ENCODE data around the gene GDF15. TPM values are rescaled to one million over a fixed set of nuclear protein-coding genes. Genes with fewer than 3 reads are reported as not detected.
A peak's percentile ranks its signal among the peaks of the same experiment; 100 is the strongest.

The GDF15 gene
- polyA plus RNA-seq, 2 of the 4 experiments (the other 2 are of a cell fraction), result 56.9 to 78.5 TPM

DNA sequence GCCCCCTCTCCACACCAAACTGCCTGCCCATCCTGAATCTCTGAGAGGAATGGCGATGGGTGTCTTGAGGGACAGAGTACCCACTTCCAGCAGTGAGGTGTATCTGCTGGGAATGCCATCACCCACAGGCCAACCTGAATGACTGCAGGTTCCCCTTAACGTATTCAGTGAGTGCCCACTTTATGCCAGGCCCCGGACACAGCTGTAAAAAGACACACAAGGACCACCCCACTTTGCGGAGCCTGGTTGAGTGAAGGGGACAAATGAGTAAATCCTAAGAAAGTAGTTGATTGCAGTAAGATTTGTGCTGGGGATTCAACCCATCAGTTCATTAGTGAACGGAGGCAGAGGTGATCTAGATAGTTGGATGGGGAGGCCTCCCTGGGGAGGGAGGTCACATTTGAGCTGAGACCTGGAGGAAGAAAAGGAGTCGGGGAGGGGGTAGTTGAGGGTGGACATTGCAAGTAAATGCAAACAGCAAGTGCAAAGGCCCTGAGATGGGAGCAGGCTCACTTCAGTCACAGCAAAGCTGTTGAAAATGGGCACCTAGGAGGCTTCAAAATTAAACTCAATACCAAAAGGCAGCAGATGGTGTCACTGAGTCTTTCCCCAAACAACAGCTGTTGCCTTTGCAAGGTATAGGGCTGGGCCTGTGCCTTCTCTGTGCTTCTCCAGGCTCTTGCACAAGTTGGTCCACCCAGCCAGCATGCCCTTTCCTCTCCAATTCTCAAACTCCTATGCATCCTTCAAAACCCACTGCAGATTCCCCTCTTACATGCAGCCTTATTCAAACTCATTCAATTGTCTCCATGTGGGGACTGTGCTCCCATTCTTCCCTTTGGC is 4.3 kb downstream of the GDF15 start (continued):
- TF ChIP-seq, protein P1, sequence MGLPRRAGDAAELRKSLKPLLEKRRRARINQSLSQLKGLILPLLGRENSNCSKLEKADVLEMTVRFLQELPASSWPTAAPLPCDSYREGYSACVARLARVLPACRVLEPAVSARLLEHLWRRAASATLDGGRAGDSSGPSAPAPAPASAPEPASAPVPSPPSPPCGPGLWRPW (IDR thresholded peaks at IDR 0.05), result no peak
- TF ChIP-seq FOSB (CRISPR knock-in tag; IDR thresholded peaks at IDR 0.05) (peak; percentile 85; the same call in 1 of the 2 replicates), CBX8 (IDR thresholded peaks at IDR 0.05) (no peak), HOXB13 (CRISPR knock-in tag; IDR thresholded peaks at IDR 0.05; ENCODE audit: low read depth) (no peak), KDM5A (IDR thresholded peaks at IDR 0.05) (no peak), ZSCAN20 (CRISPR knock-in tag; IDR thresholded peaks at IDR 0.05) (no peak), CHD4 (IDR thresholded peaks at IDR 0.05; ENCODE audit: borderline replicate concordance) (no peak), EHMT2 (IDR thresholded peaks at IDR 0.05; ENCODE audit: low read depth) (no peak), RFX5 (IDR thresholded peaks at IDR 0.05) (no peak), KDM1A (IDR thresholded peaks at IDR 0.05; ENCODE audit: low read depth) (no peak), NPAS2 (CRISPR knock-in tag; IDR thresholded peaks at IDR 0.05; ENCODE audit: borderline replicate concordance) (no peak), TFCP2L1 (CRISPR knock-in tag; IDR thresholded peaks at IDR 0.05) (peak; percentile 83), CEBPB (IDR thresholded peaks at IDR 0.05) (no peak), POLR2A (IDR thresholded peaks at IDR 0.05; ENCODE audit: low read length) (no peak), CHD2 (IDR thresholded peaks at IDR 0.05; ENCODE audit: low read length, partially characterized antibody) (no peak), ZFP36 (IDR thresholded peaks at IDR 0.05; ENCODE audit: borderline replicate concordance, partially characterized antibody) (no peak), HEYL (CRISPR knock-in tag; IDR thresholded peaks at IDR 0.05) (0 out of 2 replicates have a peak, but pooled peaks have one; percentile 43), PBX3 (IDR thresholded peaks at IDR 0.05) (no peak), MYC (IDR thresholded peaks at IDR 0.05; ENCODE audit: borderline replicate concordance, low read length) (no peak)
- TF ChIP-seq, protein P2, sequence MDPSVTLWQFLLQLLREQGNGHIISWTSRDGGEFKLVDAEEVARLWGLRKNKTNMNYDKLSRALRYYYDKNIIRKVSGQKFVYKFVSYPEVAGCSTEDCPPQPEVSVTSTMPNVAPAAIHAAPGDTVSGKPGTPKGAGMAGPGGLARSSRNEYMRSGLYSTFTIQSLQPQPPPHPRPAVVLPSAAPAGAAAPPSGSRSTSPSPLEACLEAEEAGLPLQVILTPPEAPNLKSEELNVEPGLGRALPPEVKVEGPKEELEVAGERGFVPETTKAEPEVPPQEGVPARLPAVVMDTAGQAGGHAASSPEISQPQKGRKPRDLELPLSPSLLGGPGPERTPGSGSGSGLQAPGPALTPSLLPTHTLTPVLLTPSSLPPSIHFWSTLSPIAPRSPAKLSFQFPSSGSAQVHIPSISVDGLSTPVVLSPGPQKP (IDR thresholded peaks at IDR 0.05; ENCODE audit: low read depth, low read length), result no peak

DNA sequence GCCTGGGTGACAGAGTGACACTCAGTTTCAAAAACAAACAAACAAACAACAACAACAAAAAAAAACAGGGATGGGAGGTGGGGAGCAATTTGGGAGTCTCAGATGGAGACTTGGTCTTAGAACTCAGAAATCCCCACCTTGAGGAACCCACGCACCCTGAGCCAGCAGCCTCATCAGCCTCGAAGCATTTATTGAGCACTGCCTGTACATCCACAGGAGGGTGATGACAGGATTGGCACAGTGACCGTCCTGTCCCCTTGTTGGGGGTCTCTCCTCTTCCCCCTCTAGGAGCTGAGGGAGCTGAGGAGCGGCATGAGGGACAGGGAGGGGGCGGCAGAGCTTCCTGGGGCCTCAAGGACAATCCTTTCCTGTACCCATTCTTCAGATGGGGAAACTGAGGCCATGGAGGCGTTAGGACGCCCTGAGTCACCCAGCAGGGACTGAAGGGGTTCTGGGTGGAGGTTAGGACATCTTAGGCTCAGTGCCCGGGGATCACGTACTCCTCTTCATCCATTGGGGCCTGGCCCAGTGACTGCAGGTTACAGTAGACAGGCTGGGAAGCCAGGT is 5.6 kb downstream of the GDF15 start:
- CTCF ChIA-PET, result interaction anchor here (1.0 to 7.5 kb wide), 5 partner anchors 10 to 52 kb away, joined by 3 to 75 read pairs (median 5); no protein-coding TSS in a partner anchor
- POLR2A ChIA-PET, result interaction anchor here (0.6 to 1.8 kb wide), 7 partner anchors 10 to 53 kb away, joined by 3 to 10 read pairs (median 6); no protein-coding TSS in a partner anchor
- no peaks in the 10 kb centered on the region for H3K9me3 ChIP-seq
- no peak for FAIRE-seq
- WGBS (ENCODE audit: missing lambda C conversion rate), result 81% methylated on average over 8 of the region's 9 CpGs
- no peak for DNase-seq (ENCODE audit: low read depth in 1 of 2, low spot score in 1 of 2)
- ATAC-seq, result peak; percentile 17 to 19
- peak overlapping the region in 1 of 2 experiments; percentile 99; a peak in 3 of 6 replicates for H3K27ac ChIP-seq
- H3K4me1 ChIP-seq, result peaks cover 11% of the 10 kb centered on the region; the same call in 2 of the 3 replicates
- H3K4me2 ChIP-seq, result no peak overlapping the region
- TF ChIP-seq HOXB13 (CRISPR knock-in tag; IDR thresholded peaks at IDR 0.05; ENCODE audit: low read depth), result no peak
- TF ChIP-seq EHMT2 (IDR thresholded peaks at IDR 0.05; ENCODE audit: low read depth), result no peak
- TF ChIP-seq, protein P3, sequence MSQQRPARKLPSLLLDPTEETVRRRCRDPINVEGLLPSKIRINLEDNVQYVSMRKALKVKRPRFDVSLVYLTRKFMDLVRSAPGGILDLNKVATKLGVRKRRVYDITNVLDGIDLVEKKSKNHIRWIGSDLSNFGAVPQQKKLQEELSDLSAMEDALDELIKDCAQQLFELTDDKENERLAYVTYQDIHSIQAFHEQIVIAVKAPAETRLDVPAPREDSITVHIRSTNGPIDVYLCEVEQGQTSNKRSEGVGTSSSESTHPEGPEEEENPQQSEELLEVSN (IDR thresholded peaks at IDR 0.05; ENCODE audit: borderline replicate concordance, low read depth), result no peak
- no peak for TF ChIP-seq KDM5A (IDR thresholded peaks at IDR 0.05)
- no peak for TF ChIP-seq MAFK (IDR thresholded peaks at IDR 0.05; ENCODE audit: partially characterized antibody)
- 0 out of 2 replicates have a peak, but pooled peaks have one; percentile 29 for TF ChIP-seq KDM1A (IDR thresholded peaks at IDR 0.05; ENCODE audit: low read depth)
- no peak overlapping the region for H3K4me3 ChIP-seq

Data from A549 (cell line).